Panc1 (cell line): ENCODE results near the gene SDK1.

Source experiments
- TF ChIP-seq, protein P1 (sequence below): fragments of 450-650 bp; IDR thresholded peaks from 2 replicates; pipeline ENCODE4 v1.5.1; 2017; ENCODE audit warnings: mild to moderate bottlenecking
- TF ChIP-seq, protein P2 (sequence below), 2 experiments: IDR thresholded peaks; 2 replicates each; pipeline ENCODE4 v1.6.1; 2011 to 2012; ENCODE audit warnings: low read depth in 2 of 2, control low read depth in 1 of 2, low read length in 1 of 2, mild to moderate bottlenecking in 1 of 2, moderate library complexity in 1 of 2; ENCODE audit not compliant: insufficient read depth in 1 of 2

DNA sequence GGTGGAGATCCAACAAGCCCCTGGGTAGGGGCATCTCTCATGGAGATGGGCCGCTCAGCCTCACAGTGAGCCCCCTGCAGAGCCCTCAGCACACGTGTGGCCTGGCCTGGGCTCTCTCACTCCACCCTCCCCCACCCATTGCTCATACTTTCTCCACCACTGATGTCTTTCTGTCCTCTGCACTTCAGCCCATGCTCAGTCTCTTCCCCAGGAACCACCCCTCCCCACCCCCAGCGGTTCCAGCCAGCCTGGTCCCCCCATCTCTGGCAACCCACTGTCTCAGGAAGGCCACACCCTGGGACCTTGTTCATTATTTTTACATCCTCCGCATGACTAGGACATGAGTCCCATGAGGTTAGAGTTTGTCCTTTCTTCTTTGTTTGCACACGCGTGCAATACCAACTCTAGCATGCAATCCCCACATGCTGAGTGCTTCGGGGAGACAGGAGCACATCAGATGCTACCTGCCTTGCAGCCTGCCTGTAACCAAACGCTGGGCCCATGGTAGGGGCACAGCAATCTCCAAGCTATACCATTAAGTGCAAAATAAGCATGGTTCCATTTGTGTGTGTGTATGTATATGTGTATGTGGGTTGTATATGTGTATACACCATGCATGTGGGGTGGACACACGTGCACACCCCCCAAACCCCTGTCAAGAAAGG is 972.6 kb downstream of the SDK1 start:
- TF ChIP-seq, protein P1, sequence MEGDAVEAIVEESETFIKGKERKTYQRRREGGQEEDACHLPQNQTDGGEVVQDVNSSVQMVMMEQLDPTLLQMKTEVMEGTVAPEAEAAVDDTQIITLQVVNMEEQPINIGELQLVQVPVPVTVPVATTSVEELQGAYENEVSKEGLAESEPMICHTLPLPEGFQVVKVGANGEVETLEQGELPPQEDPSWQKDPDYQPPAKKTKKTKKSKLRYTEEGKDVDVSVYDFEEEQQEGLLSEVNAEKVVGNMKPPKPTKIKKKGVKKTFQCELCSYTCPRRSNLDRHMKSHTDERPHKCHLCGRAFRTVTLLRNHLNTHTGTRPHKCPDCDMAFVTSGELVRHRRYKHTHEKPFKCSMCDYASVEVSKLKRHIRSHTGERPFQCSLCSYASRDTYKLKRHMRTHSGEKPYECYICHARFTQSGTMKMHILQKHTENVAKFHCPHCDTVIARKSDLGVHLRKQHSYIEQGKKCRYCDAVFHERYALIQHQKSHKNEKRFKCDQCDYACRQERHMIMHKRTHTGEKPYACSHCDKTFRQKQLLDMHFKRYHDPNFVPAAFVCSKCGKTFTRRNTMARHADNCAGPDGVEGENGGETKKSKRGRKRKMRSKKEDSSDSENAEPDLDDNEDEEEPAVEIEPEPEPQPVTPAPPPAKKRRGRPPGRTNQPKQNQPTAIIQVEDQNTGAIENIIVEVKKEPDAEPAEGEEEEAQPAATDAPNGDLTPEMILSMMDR = no peak
- TF ChIP-seq, protein P2, sequence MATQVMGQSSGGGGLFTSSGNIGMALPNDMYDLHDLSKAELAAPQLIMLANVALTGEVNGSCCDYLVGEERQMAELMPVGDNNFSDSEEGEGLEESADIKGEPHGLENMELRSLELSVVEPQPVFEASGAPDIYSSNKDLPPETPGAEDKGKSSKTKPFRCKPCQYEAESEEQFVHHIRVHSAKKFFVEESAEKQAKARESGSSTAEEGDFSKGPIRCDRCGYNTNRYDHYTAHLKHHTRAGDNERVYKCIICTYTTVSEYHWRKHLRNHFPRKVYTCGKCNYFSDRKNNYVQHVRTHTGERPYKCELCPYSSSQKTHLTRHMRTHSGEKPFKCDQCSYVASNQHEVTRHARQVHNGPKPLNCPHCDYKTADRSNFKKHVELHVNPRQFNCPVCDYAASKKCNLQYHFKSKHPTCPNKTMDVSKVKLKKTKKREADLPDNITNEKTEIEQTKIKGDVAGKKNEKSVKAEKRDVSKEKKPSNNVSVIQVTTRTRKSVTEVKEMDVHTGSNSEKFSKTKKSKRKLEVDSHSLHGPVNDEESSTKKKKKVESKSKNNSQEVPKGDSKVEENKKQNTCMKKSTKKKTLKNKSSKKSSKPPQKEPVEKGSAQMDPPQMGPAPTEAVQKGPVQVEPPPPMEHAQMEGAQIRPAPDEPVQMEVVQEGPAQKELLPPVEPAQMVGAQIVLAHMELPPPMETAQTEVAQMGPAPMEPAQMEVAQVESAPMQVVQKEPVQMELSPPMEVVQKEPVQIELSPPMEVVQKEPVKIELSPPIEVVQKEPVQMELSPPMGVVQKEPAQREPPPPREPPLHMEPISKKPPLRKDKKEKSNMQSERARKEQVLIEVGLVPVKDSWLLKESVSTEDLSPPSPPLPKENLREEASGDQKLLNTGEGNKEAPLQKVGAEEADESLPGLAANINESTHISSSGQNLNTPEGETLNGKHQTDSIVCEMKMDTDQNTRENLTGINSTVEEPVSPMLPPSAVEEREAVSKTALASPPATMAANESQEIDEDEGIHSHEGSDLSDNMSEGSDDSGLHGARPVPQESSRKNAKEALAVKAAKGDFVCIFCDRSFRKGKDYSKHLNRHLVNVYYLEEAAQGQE (IDR thresholded peaks at IDR 0.05; ENCODE audit: insufficient read depth in 1 of 2, low read depth in 2 of 2, low read length in 1 of 2) = no peak
